Stimulated activated CD4-positive, alpha-beta T cell treated with anti-CD3 and anti-CD28 coated beads, Interleukin-12 subunit alpha, Interleukin-12 subunit beta, amount 100 ng/mL, for 4 hours (primary cell): ENCODE measurements around the gene GOSR1.
"Not testable (repeated sequence)": the region's sequence is repeated elsewhere in the genome, so short reads cannot be mapped to it uniquely, and the experiment has no call there.

ENCODE experiments used
- DNase-seq: peaks from one replicate; pipeline ENCODE4 v3.0.0-alpha.2; 2020

Gene GOSR1

DNA sequence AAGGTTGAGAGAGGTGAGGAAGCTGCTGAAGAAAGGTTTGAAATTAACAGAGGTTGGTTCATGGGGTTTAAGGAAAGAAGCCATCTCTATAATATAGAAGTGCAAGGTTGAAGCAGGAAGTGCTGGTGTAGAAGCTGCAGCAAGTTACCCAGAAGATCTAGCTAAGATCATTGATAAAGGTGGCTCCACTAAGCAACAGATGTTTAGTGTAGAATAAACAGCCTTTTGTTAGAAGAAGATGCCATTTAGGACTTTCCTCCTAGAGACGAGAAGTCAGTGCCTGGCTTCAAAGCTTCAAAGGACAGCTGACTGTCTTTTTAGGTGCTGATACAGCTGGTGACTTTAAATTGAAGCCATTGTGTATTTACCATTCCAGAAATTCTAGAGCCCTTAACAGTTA lies 29.3 kb downstream of the GOSR1 start:
- DNase-seq = no peak

DNA sequence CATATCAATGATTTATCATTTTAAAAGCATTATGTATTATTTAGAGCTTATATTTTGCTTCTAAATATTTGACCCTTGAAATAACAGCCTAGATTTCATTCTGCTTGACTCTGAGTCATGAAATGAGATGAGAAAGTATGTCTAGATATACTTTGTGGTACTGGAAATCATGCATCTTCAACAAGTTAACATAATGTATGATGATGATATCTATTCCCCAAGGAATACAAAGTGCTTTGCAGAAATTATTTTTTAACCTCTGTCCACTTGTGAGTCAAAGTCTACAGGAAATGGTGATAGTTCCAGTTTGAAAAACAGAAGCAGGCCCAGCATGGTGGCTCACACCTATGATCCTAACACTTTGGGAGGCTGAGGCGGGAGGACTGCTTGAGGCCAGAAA lies 36.1 kb downstream of the GOSR1 start:
- DNase-seq = no peak

DNA sequence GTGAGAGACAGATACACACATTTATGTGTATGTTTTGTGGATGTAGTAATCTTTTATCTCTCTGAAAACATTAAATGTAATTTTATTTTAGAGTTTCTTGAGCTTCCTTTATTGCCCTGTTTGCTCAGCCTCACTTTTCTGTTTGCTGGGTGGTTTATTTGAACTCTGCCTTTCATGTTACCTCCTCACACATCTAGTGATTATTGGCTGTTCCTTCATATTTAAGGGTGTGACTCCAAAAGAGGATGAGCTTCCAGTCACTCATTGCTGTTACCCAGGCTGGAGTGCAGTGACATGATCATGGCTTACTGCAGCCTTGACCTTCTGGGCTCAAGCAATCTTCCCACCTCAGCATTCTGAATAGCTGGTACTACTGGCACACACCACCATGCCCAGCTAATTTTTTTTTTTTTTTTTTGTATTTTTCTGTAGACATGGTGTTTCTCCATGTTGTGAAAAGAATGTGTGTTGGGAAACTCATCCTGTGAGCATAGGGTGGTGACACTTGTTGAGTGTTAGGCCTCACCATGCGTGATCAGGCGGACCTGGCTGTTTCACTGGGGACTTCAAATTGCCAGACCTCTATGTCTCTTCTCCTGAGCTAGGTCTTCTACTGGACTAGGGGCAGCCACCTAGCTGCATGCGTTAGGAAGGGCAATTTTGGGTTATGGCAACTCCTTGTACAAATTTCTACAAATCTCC lies 37.8 kb downstream of the GOSR1 start:
- no peak for DNase-seq

DNA sequence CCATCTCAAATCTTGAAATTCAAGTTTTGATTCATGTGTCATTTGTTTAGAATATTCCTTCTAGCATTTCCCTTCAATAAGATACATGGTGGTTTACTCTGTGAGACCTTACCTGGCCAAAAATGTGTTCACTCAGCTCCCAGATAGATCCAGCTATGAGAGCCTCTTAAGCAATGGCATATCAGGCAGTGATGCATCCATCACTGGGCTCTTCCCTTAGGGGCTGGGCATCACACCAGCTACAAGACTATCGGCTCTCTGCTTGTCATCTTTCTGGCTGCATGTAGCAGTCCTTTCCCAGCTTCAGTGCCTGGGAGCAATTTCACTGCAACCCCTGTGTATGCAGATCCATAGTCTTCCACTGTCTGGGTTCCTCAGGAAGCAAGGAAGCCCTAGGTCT lies 40.6 kb downstream of the GOSR1 start:
- DNase-seq = no peak

DNA sequence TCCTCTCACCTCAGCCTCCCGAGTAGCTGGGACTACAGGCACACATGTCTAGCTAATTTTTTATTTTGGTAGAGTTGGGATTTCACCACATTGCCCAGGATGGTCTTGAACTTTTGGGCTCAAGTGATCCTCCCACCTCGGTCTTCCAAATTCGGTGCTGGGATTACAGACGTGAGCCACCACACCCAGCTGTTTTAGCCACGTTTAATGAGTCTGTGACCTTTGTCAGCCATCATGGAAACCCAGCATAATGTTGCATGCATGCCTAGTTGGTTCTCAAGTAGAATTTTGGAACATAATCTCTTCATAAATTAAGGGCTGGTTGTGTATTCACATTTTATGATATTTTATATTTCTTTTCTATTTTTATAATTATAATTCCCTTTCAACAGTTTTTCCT lies 42.0 kb downstream of the GOSR1 start:
- DNase-seq = no peak

DNA sequence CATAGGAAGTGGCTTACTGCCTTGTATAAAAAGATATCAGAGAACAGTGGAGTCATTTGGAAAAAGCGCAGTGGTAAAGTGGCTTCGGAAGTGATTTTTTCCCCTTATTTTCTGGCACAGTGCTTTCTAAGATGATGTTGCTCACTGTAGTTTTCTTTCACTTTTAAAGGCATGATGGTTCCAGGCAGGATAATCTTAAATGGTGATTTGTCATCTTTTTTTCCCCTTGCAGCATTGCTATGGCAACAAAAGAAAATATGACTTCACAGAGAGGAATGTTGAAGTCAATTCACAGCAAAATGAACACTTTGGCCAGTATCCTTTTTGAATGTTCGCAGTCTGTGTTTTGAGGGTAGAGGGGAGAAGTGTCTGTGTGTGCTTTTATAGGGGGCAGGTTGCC lies 42.5 kb downstream of the GOSR1 start:
- no peak for DNase-seq

DNA sequence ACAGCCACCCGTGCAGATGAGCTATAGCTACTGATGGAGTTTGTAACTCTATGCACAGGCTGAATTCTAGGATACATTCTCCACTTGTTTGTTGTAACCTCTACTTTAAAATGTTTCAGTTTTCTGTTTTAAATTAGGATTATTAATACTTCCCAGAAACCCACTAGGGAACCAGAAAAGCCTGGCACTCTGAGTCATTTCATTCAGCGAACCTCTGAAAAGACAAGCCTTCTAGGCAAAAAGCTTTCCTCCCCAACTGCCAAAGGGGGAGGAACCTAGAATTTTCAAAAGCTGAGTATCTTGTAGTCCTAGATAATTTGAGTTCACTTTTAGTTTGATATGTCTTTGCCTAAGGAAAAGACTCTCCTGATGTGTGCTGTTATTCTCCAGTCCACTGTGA lies 43.2 kb downstream of the GOSR1 start:
- DNase-seq = no peak

DNA sequence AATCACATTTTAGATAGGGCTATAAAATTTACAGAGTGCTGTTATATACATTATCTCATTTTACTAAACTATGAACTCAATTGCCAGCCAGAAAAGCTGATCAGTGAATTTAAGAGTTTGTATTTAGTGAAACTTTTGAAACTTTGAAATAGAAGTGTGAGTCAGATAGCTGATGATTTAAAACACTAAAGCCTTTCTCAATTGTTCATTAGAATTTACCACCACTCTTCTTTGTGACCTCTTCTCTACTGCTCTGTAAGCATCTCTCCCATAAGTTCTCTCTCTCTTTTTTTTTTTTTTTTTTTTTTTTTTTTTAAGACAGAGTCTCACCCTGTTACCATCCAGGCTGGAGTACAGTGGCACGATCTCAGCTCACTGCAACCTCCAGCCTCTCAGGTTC lies 43.7 kb downstream of the GOSR1 start:
- no peak for DNase-seq

DNA sequence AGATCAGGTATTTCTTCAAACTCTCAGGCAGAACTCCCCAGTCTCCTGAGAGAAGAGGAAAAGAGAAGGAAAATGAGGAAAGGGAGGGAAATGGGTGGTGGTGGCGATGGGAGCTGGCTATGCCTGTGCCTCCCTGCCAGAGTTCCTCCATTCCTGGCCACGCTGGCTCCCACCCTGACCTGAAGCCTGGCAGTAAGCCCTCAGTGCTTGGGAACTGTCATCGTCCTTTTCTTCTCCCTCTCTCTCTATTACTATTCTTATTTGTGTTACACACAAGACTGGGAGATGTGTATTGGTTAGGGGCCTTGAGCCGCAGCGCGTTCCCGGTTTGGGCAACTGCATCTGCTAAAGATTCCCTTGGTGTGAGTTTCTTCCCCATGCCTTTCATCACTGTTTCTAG lies 44.6 kb downstream of the GOSR1 start:
- no peak for DNase-seq

DNA sequence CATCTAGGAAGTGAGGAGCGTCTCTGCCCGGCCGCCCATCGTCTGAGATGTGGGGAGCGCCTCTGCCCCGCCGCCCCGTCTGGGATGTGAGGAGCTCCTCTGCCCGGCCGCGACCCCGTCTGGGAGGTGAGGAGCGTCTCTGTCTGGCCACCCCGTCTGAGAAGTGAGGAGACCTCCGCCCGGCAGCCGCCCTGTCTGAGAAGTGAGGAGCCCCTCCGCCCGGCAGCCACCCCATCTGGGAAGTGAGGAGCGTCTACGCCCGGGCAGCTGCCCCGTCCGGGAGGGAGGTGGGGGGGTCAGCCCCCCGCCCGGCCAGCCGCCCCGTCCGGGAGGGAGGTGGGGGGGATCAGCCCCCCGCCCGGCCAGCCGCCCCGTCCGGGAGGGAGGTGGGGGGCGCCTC lies 46.0 kb downstream of the GOSR1 start:
- DNase-seq = not testable (repeated sequence)

DNA sequence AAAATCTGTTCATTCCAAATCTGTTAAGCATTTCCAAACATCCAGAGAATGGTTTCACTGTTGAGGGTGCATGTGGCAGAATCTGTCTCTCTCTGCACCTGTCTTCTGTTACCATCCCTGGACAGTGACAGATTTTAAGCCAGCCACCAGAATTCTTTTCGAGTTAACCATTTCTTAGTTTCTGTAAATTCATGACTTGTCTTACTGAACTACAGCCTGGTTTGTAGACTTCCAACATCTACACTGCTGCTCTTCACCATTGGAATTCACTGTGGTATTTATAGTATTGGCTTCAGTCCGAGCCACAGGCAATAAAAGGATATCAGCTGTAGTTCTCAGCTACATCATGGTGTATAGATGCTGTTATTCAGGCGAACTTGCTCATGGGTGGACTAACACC lies 47.6 kb downstream of the GOSR1 start:
- no peak for DNase-seq

DNA sequence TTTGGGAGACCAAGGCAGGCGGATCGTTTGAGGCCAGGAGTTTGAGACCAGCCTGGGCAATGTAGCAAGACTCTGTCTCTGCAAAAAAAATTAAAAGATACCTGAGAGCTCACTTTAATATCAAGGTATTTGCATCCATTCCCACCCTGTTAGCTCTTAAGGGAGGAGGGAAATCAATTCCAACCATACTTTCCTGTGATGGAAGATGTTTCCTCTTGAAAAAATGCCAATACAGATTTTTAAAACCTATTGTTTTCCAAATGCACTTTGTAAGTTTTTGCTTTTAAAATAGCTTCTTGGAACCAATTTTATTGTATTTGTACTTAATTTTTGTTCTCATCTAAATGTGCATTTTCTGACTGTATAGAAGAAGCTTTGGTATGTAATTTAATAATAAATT lies 49.2 kb downstream of the GOSR1 start:
- no peak for DNase-seq

DNA sequence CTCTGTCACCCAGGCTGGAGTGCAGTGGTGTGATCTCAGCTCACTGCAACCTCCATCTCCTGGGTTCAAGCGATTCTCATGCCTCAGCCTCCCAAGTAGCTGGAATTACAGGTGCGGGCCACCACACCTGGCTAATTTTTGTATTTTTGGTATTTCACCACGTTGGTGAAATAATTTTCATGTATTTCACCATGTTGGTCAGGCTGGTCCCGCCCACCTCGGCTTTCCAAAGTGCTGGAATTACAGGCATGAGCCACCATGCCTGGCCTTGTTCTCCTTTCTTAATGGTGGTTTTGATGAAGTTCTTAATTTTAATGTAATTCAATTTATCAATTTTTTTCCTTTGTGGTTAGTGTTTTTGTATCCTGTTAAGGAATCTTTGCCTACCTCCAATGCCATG lies 51.5 kb downstream of the GOSR1 start:
- not testable (repeated sequence) for DNase-seq

DNA sequence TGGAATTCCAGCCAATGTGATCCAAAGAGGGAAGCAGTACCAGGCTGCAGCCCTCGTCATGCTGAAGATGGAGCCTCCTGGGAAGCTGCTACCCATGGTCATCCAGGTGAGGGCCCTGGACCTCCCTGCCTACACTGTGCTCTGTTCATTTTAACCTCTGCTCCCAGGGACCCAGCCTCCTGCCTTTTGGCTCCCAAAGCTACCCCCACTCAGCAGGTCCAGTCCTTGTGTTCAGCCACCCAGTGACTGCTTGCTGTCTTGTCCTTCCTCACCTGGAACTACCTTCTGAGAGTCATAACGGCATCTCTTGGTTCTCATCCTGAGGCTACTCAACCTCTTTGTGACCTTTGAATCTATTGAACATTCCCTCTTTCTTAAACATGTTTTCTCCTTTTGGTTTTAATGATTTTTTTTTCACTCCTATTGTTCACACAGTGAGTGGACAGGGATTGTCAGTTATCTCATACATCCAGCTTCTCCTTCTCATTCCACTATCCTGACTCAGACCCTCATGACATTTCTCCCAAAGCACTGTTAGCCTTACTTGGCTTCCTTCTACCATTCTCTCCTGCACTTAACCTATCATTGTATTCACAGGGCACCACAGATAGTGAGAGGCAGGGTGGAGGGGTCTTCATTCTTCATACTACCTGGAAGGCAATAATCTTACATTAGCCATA lies 53.3 kb downstream of the GOSR1 start:
- no peak for DNase-seq

DNA sequence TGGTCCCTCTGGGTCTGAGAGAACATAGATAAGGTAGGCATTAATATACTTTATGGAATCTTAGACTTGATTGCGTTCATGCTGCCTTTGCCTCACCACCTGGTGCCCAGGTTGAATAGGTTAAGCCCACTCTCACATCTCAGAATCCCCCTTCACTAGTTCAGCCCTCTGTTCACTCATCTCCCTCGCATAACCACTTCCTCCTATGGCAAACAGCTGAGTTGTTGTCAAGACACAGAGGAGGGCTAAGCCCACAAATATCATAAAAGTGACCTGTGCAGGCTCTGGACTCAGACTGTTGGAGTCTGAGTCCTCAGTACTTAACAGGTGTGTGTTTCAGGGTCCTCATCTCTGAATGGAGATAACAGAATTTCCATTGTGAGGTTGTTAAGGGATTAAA lies 55.7 kb downstream of the GOSR1 start:
- no peak for DNase-seq

DNA sequence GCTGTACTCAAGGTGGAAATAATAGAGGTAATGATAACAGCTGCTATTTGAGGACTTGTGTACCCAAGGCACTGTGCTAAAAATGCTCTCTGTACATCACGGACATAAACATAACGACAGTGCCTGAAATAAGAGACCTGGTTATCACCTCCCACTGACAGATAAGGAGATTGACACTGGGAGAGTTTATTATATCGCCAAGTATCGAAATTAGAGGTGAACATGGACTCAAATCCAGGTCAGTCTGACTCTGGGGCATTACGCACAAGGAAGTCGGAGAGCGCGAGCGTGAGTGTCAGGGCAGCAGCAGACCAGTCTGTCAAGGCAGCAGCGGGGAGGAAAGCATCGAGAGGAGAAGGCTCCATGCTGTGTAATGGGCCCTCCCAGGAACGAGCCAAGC lies 57.1 kb downstream of the GOSR1 start:
- DNase-seq = no peak

DNA sequence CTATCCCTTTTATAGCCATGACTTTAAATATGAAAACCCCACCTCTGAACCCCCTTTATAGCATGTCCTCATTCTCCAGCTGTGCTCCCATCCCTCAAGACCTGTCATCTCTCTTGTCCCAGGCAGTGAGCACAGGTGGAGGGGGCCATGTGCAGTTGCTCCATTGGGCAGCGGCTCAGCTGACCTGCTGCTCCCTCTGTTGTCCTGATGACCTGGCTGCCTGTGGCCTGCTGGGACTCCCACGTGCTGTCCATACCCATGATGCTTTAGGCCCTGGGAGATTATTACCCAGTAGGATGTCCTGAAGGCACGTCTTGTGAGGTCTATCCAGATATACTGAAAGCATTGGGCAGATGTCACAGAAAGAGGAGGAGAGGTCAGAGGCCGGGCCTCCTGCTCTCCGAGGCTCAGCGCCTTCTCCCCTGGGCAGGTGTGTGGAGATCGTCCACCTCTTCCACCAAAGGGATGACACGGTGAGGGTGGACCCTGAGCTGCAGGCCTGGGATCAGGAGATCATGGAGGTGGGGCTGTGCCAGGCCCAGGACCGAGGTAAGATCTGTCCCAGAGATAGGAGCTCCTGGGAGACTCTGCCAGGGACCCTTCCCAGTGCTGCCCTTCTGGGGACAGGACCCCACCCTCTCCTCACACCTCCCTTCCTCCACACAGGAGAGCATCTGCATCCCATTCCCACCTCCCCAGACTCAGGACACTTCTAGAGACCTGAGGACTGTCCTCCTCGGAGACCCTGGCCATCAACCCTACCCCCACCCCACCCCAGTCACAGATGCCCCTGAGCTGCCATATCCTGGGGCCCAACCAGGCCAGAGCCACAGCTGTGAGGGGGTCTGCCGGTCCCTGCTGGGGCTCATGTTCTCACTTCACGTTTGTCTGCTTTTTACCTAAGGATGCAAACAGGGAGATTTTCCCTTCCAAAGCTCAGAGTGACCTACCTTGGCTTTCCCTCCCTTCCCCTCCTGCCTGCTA lies 58.0 kb downstream of the GOSR1 start:
- no peak for DNase-seq

DNA sequence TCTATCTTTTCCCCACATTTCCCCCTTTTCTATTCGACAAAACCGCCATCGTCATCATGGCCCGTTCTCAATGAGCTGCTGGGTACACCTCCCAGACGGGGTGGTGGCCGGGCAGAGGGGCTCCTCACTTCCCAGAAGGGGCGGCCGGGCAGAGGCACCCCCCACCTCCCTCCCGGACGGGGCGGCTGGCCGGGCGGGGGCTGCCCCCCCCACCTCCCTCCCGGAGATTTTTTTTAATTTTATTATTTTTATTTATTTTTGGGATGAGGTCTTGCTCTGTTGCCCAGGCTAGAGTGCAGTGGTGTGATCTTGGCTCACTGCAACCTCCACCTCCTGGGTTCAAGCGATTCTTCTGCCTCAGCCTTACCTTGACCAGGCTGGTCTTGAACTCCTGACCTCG lies 59.6 kb downstream of the GOSR1 start:
- DNase-seq = not testable (repeated sequence)

DNA sequence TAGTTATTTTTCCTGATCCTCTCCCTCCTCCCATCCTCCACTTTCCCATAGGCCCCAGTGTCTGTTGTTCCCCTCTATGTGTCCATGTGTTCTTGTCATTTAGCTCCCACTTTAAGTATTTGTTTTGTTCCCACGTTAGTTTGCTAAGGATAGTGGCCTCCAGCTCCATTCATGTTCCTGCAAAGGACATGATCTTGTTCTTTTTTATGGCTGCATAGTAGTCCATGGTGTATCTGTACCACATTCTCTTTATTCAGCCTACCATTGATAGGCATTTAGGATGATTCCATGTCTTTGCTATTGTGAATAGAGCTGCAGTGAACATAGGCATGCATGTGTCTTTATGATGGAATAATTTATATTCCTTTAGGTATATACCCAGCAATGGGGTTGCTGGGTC lies 60.5 kb downstream of the GOSR1 start:
- DNase-seq = not testable (repeated sequence)

DNA sequence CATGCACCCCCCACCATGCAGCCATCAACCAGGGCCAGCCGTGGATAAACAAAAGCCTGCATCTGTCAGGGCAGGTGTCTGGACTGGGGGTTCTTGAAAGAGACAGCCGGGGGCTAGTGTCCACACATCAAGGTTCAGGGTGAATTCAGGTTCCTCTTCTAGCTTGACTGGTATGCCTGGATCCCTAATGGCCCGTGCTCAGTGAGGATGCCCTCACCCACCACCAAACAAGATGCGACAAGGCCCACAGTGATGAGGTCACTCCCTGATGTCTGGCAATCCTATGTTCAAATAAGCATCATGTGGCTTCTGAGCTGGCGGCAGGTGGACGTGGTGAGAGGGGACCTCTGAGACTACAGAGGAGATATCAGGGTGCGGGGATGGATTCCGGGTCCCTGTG lies 64.6 kb downstream of the GOSR1 start:
- DNase-seq = no peak

DNA sequence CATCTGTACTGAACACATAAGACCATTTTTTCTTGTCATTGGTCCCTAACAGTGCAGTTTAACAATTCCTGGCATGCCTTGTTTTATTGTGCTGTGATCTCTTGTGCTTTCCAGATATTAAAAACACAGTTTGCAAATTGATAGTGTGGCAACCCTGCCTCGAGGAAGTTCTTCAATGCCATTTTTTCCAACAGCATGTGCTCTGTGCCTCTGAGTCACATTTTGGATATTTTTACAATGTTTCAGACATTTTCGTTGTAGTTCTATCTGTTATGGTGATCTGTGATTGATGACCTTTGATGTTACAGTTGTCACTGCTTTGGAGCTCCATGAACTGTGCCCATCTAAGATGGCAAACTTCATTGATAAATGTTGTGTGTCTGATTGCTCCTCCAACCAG lies 66.2 kb downstream of the GOSR1 start:
- no peak for DNase-seq

DNA sequence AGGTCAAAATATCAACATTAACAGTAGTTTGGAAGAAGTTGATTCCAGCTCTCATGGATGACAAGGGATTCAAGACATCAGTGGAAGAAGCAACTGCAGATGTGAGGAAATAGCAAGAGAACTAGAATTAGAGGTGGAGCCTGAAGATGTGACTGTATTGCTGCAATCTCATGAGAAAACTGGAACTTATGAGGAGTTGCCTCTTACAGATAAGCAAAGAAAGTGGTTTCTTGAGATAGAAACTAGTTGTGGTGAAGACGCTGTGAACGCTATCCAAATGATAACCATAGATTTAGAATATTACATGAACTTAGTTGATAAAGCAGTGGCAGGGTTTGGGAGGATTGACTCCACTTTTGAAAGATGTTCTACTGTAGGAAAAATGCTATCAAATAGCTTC lies 67.8 kb downstream of the GOSR1 start:
- no peak for DNase-seq

DNA sequence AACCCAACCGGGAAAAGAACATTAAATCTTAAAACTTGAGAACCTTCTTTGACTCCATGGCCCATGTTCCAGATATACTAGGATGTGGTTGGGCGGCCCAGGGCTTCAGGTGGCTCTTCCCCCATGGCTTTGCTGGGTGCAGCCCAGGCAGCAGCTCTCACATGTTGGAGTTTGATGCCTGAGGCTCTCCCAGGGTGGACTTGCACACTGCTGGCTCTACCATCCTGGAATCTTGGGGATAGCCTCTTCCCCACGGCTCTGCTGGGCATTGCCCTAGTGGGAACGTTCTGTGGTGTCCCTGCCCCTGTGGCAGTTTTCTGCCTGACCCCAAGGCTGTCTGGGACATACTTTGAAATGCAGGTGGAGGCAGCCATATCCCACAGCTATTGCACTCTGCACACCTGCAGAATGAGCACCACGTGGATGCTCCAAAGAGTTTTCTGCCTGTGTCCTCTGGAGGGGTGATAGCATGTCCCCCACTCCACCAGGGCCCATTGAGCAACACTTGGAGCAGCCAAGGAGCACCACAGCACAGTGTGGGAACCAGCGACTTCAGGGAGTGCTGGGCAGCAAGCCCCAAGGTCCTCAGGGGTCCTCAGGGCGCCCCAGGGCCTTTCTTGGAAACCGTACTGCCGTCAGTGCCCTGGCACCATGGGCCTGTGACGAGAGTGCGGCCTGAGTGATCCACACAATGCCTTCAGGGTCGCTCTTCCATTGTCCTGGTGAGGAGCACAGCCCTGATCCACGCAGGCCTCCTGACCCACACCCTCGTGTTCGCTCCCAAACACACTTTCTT lies 70.8 kb downstream of the GOSR1 start:
- DNase-seq = no peak
